ENCODE results near the gene FBP2. TPM values are rescaled to one million over a fixed set of nuclear protein-coding genes. Genes with fewer than 3 reads are reported as not detected.

FBP2 gene
- total and polyA plus RNA-seq, 2 donors (not counting 1 experiment from before 2014, with no cell fraction given): not detected

DNA sequence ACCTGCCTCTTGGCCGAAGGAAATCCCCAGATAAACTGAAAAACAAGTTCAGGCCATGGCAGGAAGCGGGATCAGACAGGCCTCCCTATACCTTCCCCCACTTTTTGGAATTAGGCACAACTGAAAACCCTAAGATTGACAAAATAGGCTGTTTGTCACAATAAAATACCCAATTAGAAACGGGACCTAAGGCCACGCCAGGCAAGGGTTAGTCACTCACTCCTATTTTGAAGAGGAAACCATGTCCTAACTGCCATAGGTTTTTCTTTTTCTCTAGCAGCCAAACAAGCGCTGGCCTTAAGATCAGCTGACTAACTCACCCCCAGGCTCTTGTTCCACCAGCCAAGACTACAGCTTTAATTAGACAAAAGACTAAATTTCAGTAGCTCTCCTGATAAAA lies 11.9 kb downstream of the FBP2 start:
- Histone ChIP-seq H3K9me3 (ENCODE audit: control insufficient read depth, insufficient read depth, low read depth, low read length) (no peaks in the 10 kb centered on the region), H3K4me1 (ENCODE audit: control insufficient read depth, extremely low read depth, insufficient read depth, low read length) (no peaks in the 10 kb centered on the region), H3K79me2 (ENCODE audit: control insufficient read depth, insufficient read depth, low read length) (no peaks in the 10 kb centered on the region), H3K9ac (ENCODE audit: insufficient read depth, low read length) (no peak overlapping the region), H3K27ac (ENCODE audit: insufficient read depth, low read length) (no peak overlapping the region), H2AFZ (ENCODE audit: low read length) (no peak overlapping the region), H3K4me2 (ENCODE audit: extremely low read depth, insufficient read depth, low read length) (no peak overlapping the region), H4K20me1 (ENCODE audit: control insufficient read depth, extremely low read depth, insufficient read depth, low read length) (no peaks in the 10 kb centered on the region), H3K4me3 (replicated peaks in 1 of 4; ENCODE audit: control extremely low read depth in 1 of 4, insufficient read depth in 1 of 4, low read depth in 3 of 4, low read length in 4 of 4) (no peak overlapping the region), H3K36me3 (ENCODE audit: control insufficient read depth, insufficient read depth, low read length) (no peaks in the 10 kb centered on the region), H3K27me3 (ENCODE audit: control insufficient read depth, insufficient read depth, low read length) (no peaks in the 10 kb centered on the region)
- no peak for TF ChIP-seq EZH2 (IDR thresholded peaks at IDR 0.05; ENCODE audit: low read length, missing control alignments)
- TF ChIP-seq, protein P1, sequence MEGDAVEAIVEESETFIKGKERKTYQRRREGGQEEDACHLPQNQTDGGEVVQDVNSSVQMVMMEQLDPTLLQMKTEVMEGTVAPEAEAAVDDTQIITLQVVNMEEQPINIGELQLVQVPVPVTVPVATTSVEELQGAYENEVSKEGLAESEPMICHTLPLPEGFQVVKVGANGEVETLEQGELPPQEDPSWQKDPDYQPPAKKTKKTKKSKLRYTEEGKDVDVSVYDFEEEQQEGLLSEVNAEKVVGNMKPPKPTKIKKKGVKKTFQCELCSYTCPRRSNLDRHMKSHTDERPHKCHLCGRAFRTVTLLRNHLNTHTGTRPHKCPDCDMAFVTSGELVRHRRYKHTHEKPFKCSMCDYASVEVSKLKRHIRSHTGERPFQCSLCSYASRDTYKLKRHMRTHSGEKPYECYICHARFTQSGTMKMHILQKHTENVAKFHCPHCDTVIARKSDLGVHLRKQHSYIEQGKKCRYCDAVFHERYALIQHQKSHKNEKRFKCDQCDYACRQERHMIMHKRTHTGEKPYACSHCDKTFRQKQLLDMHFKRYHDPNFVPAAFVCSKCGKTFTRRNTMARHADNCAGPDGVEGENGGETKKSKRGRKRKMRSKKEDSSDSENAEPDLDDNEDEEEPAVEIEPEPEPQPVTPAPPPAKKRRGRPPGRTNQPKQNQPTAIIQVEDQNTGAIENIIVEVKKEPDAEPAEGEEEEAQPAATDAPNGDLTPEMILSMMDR (conservative IDR thresholded peaks at IDR 0.05 in 1 of 2, IDR thresholded peaks at IDR 0.05 in 1 of 2; ENCODE audit: low read depth in 1 of 2, low read length in 2 of 2): no peak
- DNase-seq (ENCODE audit: low read depth in 2 of 2): no peak

DNA sequence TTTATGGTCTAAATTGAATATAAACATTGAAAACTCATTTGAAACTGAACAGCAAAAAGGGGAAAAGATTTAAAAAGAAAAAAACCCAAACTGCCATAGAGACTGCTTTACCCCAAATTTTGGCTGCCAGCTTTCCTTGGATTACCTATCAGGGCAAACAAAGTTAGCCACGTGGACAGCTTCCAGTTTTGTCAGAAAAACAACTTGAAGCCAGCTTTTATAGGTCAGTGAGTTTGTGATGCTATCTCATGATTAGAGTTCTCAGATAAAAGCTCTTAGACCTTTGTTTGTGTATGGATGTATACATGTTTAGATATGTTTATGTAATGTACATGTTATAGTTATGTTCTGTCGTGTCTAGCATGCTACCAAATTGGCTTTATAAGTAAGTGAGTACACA lies 16.1 kb downstream of the FBP2 start:
- no peak for DNase-seq (ENCODE audit: low read depth in 2 of 2)
- H3K27ac ChIP-seq (ENCODE audit: insufficient read depth, low read length): no peak overlapping the region
- H3K4me1 ChIP-seq (ENCODE audit: control insufficient read depth, extremely low read depth, insufficient read depth, low read length): no peaks in the 10 kb centered on the region
- H3K27me3 ChIP-seq (ENCODE audit: control insufficient read depth, insufficient read depth, low read length): no peaks in the 10 kb centered on the region
- no peak overlapping the region for H3K4me2 ChIP-seq (ENCODE audit: extremely low read depth, insufficient read depth, low read length)
- no peaks in the 10 kb centered on the region for H3K79me2 ChIP-seq (ENCODE audit: control insufficient read depth, insufficient read depth, low read length)
- no peak overlapping the region for H3K9ac ChIP-seq (ENCODE audit: insufficient read depth, low read length)
- H2AFZ ChIP-seq (ENCODE audit: low read length): no peak overlapping the region
- H3K4me3 ChIP-seq (replicated peaks in 1 of 4; ENCODE audit: control extremely low read depth in 1 of 4, insufficient read depth in 1 of 4, low read depth in 3 of 4, low read length in 4 of 4): no peak overlapping the region
- no peaks in the 10 kb centered on the region for H3K9me3 ChIP-seq (ENCODE audit: control insufficient read depth, insufficient read depth, low read depth, low read length)
- H4K20me1 ChIP-seq (ENCODE audit: control insufficient read depth, extremely low read depth, insufficient read depth, low read length): no peaks in the 10 kb centered on the region
- TF ChIP-seq, protein P1 (conservative IDR thresholded peaks at IDR 0.05 in 1 of 2, IDR thresholded peaks at IDR 0.05 in 1 of 2; ENCODE audit: low read depth in 1 of 2, low read length in 2 of 2): no peak
- TF ChIP-seq EZH2 (IDR thresholded peaks at IDR 0.05; ENCODE audit: low read length, missing control alignments): no peak
- H3K36me3 ChIP-seq (ENCODE audit: control insufficient read depth, insufficient read depth, low read length): no peaks in the 10 kb centered on the region

DNA sequence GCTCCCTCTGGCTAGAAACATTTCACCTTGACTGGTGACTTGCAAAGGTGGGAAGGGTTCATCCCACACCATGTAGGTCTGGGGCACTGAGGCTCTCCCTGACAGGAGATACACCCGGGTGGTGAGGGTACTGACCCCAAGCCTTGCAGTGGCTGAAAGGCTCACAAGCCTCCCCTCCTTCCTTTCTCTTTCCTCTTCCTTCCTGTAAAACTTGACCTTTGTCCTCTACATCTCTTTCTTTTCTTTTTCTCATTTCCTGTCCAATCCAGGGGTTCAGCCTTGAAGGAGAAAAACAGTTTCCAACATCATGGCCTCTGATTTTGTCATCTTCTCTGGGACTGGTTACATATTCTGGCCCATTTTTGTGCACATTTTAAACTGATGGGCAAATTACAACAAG lies 16.6 kb downstream of the FBP2 start:
- Histone ChIP-seq H3K9me3 (ENCODE audit: control insufficient read depth, insufficient read depth, low read depth, low read length) (no peaks in the 10 kb centered on the region), H3K36me3 (ENCODE audit: control insufficient read depth, insufficient read depth, low read length) (no peaks in the 10 kb centered on the region), H3K79me2 (ENCODE audit: control insufficient read depth, insufficient read depth, low read length) (no peaks in the 10 kb centered on the region), H4K20me1 (ENCODE audit: control insufficient read depth, extremely low read depth, insufficient read depth, low read length) (no peaks in the 10 kb centered on the region), H3K27me3 (ENCODE audit: control insufficient read depth, insufficient read depth, low read length) (no peaks in the 10 kb centered on the region), H3K9ac (ENCODE audit: insufficient read depth, low read length) (no peak overlapping the region), H3K4me3 (replicated peaks in 1 of 4; ENCODE audit: control extremely low read depth in 1 of 4, insufficient read depth in 1 of 4, low read depth in 3 of 4, low read length in 4 of 4) (no peak overlapping the region), H3K4me2 (ENCODE audit: extremely low read depth, insufficient read depth, low read length) (no peak overlapping the region), H2AFZ (ENCODE audit: low read length) (no peak overlapping the region), H3K4me1 (ENCODE audit: control insufficient read depth, extremely low read depth, insufficient read depth, low read length) (no peaks in the 10 kb centered on the region), H3K27ac (ENCODE audit: insufficient read depth, low read length) (no peak overlapping the region)
- no peak for TF ChIP-seq EZH2 (IDR thresholded peaks at IDR 0.05; ENCODE audit: low read length, missing control alignments)
- TF ChIP-seq, protein P1 (conservative IDR thresholded peaks at IDR 0.05 in 1 of 2, IDR thresholded peaks at IDR 0.05 in 1 of 2; ENCODE audit: low read depth in 1 of 2, low read length in 2 of 2): no peak
- no peak for DNase-seq (ENCODE audit: low read depth in 2 of 2)
